ENCODE results near the gene GPLD1. TPM values are rescaled to one million over a fixed set of nuclear protein-coding genes. Genes with fewer than 3 reads are reported as not detected.
A peak's percentile ranks its signal among the peaks of the same experiment; 100 is the strongest.

Gene GPLD1
- total and polyA plus RNA-seq, 2 donors (not counting 1 experiment from before 2014, with no cell fraction given): under 0.01 to 0.07 TPM

- no peak for TF ChIP-seq CTCF (conservative IDR thresholded peaks at IDR 0.05 in 1 of 2, IDR thresholded peaks at IDR 0.05 in 1 of 2; ENCODE audit: low read depth in 1 of 2, low read length in 2 of 2)
- no peak for TF ChIP-seq EZH2 (IDR thresholded peaks at IDR 0.05; ENCODE audit: low read length, missing control alignments)
These were observed 12.5 kb upstream of the GPLD1 start for GRCh38 chr6:24501914-24502313.

GRCh38 chr6:24501374-24501773 lies 12.0 kb upstream of the GPLD1 start:
- Histone ChIP-seq H3K79me2 (ENCODE audit: control insufficient read depth, insufficient read depth, low read length) (no peaks in the 10 kb centered on the region), H3K27me3 (ENCODE audit: control insufficient read depth, insufficient read depth, low read length) (no peaks in the 10 kb centered on the region), H3K27ac (ENCODE audit: insufficient read depth, low read length) (no peak overlapping the region), H3K36me3 (ENCODE audit: control insufficient read depth, insufficient read depth, low read length) (no peaks in the 10 kb centered on the region), H3K9ac (ENCODE audit: insufficient read depth, low read length) (no peak overlapping the region), H3K4me3 (replicated peaks in 1 of 4; ENCODE audit: control extremely low read depth in 1 of 4, insufficient read depth in 1 of 4, low read depth in 3 of 4, low read length in 4 of 4) (no peak overlapping the region), H2AFZ (ENCODE audit: low read length) (no peak overlapping the region), H3K4me1 (ENCODE audit: control insufficient read depth, extremely low read depth, insufficient read depth, low read length) (no peaks in the 10 kb centered on the region), H4K20me1 (ENCODE audit: control insufficient read depth, extremely low read depth, insufficient read depth, low read length) (no peaks in the 10 kb centered on the region), H3K9me3 (ENCODE audit: control insufficient read depth, insufficient read depth, low read depth, low read length) (no peaks in the 10 kb centered on the region), H3K4me2 (ENCODE audit: extremely low read depth, insufficient read depth, low read length) (no peak overlapping the region)
- DNase-seq (ENCODE audit: low read depth in 2 of 2): peak in 1 of 2 donors; percentile 4
- TF ChIP-seq EZH2 (IDR thresholded peaks at IDR 0.05; ENCODE audit: low read length, missing control alignments) (no peak), CTCF (conservative IDR thresholded peaks at IDR 0.05 in 1 of 2, IDR thresholded peaks at IDR 0.05 in 1 of 2; ENCODE audit: low read depth in 1 of 2, low read length in 2 of 2) (no peak)

More at GRCh38 chr6:24501914-24502313, 12.5 kb upstream of the GPLD1 start:
- H3K79me2 ChIP-seq (ENCODE audit: control insufficient read depth, insufficient read depth, low read length): no peaks in the 10 kb centered on the region
- H3K9ac ChIP-seq (ENCODE audit: insufficient read depth, low read length): no peak overlapping the region
- no peak overlapping the region for H3K4me2 ChIP-seq (ENCODE audit: extremely low read depth, insufficient read depth, low read length)
- no peak overlapping the region for H3K27ac ChIP-seq (ENCODE audit: insufficient read depth, low read length)
- DNase-seq (ENCODE audit: low read depth in 2 of 2): no peak
- H3K9me3 ChIP-seq (ENCODE audit: control insufficient read depth, insufficient read depth, low read depth, low read length): no peaks in the 10 kb centered on the region
- no peak overlapping the region for H2AFZ ChIP-seq (ENCODE audit: low read length)
- H3K27me3 ChIP-seq (ENCODE audit: control insufficient read depth, insufficient read depth, low read length): no peaks in the 10 kb centered on the region
- H4K20me1 ChIP-seq (ENCODE audit: control insufficient read depth, extremely low read depth, insufficient read depth, low read length): no peaks in the 10 kb centered on the region
- no peaks in the 10 kb centered on the region for H3K4me1 ChIP-seq (ENCODE audit: control insufficient read depth, extremely low read depth, insufficient read depth, low read length)
- H3K4me3 ChIP-seq (replicated peaks in 1 of 4; ENCODE audit: control extremely low read depth in 1 of 4, insufficient read depth in 1 of 4, low read depth in 3 of 4, low read length in 4 of 4): no peak overlapping the region
- H3K36me3 ChIP-seq (ENCODE audit: control insufficient read depth, insufficient read depth, low read length): no peaks in the 10 kb centered on the region

GRCh38 chr6:24500683-24501082 lies 11.3 kb upstream of the GPLD1 start:
- Histone ChIP-seq H2AFZ (ENCODE audit: low read length) (no peak overlapping the region), H3K4me2 (ENCODE audit: extremely low read depth, insufficient read depth, low read length) (no peak overlapping the region), H3K9me3 (ENCODE audit: control insufficient read depth, insufficient read depth, low read depth, low read length) (no peaks in the 10 kb centered on the region), H3K27me3 (ENCODE audit: control insufficient read depth, insufficient read depth, low read length) (no peaks in the 10 kb centered on the region), H3K27ac (ENCODE audit: insufficient read depth, low read length) (no peak overlapping the region), H3K4me3 (replicated peaks in 1 of 4; ENCODE audit: control extremely low read depth in 1 of 4, insufficient read depth in 1 of 4, low read depth in 3 of 4, low read length in 4 of 4) (no peak overlapping the region), H4K20me1 (ENCODE audit: control insufficient read depth, extremely low read depth, insufficient read depth, low read length) (no peaks in the 10 kb centered on the region), H3K36me3 (ENCODE audit: control insufficient read depth, insufficient read depth, low read length) (no peaks in the 10 kb centered on the region), H3K79me2 (ENCODE audit: control insufficient read depth, insufficient read depth, low read length) (no peaks in the 10 kb centered on the region), H3K4me1 (ENCODE audit: control insufficient read depth, extremely low read depth, insufficient read depth, low read length) (no peaks in the 10 kb centered on the region), H3K9ac (ENCODE audit: insufficient read depth, low read length) (no peak overlapping the region)
- DNase-seq (ENCODE audit: low read depth in 2 of 2): no peak
- TF ChIP-seq CTCF (conservative IDR thresholded peaks at IDR 0.05 in 1 of 2, IDR thresholded peaks at IDR 0.05 in 1 of 2; ENCODE audit: low read depth in 1 of 2, low read length in 2 of 2): no peak
- TF ChIP-seq EZH2 (IDR thresholded peaks at IDR 0.05; ENCODE audit: low read length, missing control alignments): no peak
